ENCODE data around the gene P2RY6. TPM values are rescaled to one million over a fixed set of nuclear protein-coding genes. Genes with fewer than 3 reads are reported as not detected.

P2RY6 gene
- total RNA-seq, 2 experiments from 2014 or later, result not detected

GRCh38 chr11:73327812-73328364, 55.8 kb downstream of the P2RY6 start:
- DNase-seq, result no peak
- Mint-ChIP-seq H3K9me3 (ENCODE audit: low read depth) (no peaks in the 10 kb centered on the region), H3K27me3 (no peaks in the 10 kb centered on the region), H3K4me3 (no peak overlapping the region), H3K4me1 (peaks cover 17% of the 10 kb centered on the region), H3K36me3 (no peaks in the 10 kb centered on the region), H3K27ac (no peak overlapping the region)
- ATAC-seq, result no peak
- CTCF ChIA-PET, result interaction anchor here (1.5 to 7.3 kb wide), 4 partner anchors 9 to 47 kb away, joined by 3 to 36 read pairs (median 20); partner anchors contain the start of gene ARHGEF17

- ATAC-seq (no peak), DNase-seq (no peak)
- Mint-ChIP-seq H3K27me3 (no peaks in the 10 kb centered on the region), H3K36me3 (no peaks in the 10 kb centered on the region), H3K4me1 (peaks cover 9% of the 10 kb centered on the region), H3K9me3 (ENCODE audit: low read depth) (no peaks in the 10 kb centered on the region), H3K4me3 (no peak overlapping the region), H3K27ac (no peak overlapping the region)
- CTCF ChIA-PET, result interaction anchor here (1.6 to 5.1 kb wide), 2 partner anchors 11 to 24 kb away, joined by 3 to 36 read pairs; partner anchors contain the start of gene ARHGEF17
Observed at GRCh38 chr11:73330569-73331093, 58.5 kb downstream of the P2RY6 start.

GRCh38 chr11:73331138-73331916, 59.2 kb downstream of the P2RY6 start:
- no peak overlapping the region for H3K27ac Mint-ChIP-seq
- no peak for DNase-seq
- CTCF ChIA-PET, result interaction anchor here (1.0 to 5.1 kb wide), 3 partner anchors 12 to 25 kb away, joined by 3 to 36 read pairs (median 3); partner anchors contain the start of gene ARHGEF17
- H3K36me3 Mint-ChIP-seq, result no peaks in the 10 kb centered on the region
- H3K4me3 Mint-ChIP-seq, result no peak overlapping the region
- no peaks in the 10 kb centered on the region for H3K9me3 Mint-ChIP-seq (ENCODE audit: low read depth)
- ATAC-seq, result no peak
- H3K27me3 Mint-ChIP-seq, result no peaks in the 10 kb centered on the region
- H3K4me1 Mint-ChIP-seq, result peaks cover 11% of the 10 kb centered on the region

GRCh38 chr11:73333173-73333572, 61.0 kb downstream of the P2RY6 start:
- no peaks in the 10 kb centered on the region for H3K36me3 Mint-ChIP-seq
- no peaks in the 10 kb centered on the region for H3K27me3 Mint-ChIP-seq
- no peaks in the 10 kb centered on the region for H3K9me3 Mint-ChIP-seq (ENCODE audit: low read depth)
- peaks cover 2% of the 10 kb centered on the region for H3K4me1 Mint-ChIP-seq
- H3K27ac Mint-ChIP-seq, result no peak overlapping the region
- DNase-seq, result no peak
- no peak for ATAC-seq
- CTCF ChIA-PET, result interaction anchor here (0.7 to 6.5 kb wide), 4 partner anchors 18 to 191 kb away, joined by 3 to 190 read pairs (median 19); partner anchors contain the start of genes ARHGEF17 and FCHSD2
- no peak overlapping the region for H3K4me3 Mint-ChIP-seq

GRCh38 chr11:73333640-73334383, 61.7 kb downstream of the P2RY6 start:
- peaks cover 2% of the 10 kb centered on the region for H3K4me1 Mint-ChIP-seq
- ATAC-seq (no peak), DNase-seq (no peak)
- no peaks in the 10 kb centered on the region for H3K27me3 Mint-ChIP-seq
- no peak overlapping the region for H3K27ac Mint-ChIP-seq
- CTCF ChIA-PET, result interaction anchor here (0.7 to 6.5 kb wide), 6 partner anchors 21 to 191 kb away, joined by 3 to 190 read pairs (median 28); partner anchors contain the start of genes ARHGEF17 and FCHSD2
- H3K4me3 Mint-ChIP-seq, result no peak overlapping the region
- H3K36me3 Mint-ChIP-seq, result no peaks in the 10 kb centered on the region
- H3K9me3 Mint-ChIP-seq (ENCODE audit: low read depth), result no peaks in the 10 kb centered on the region

- H3K27me3 Mint-ChIP-seq, result no peaks in the 10 kb centered on the region
- no peak overlapping the region for H3K4me3 Mint-ChIP-seq
- DNase-seq (no peak), ATAC-seq (no peak)
- peaks cover 2% of the 10 kb centered on the region for H3K4me1 Mint-ChIP-seq
- no peaks in the 10 kb centered on the region for H3K9me3 Mint-ChIP-seq (ENCODE audit: low read depth)
- no peak overlapping the region for H3K27ac Mint-ChIP-seq
- CTCF ChIA-PET, result interaction anchor here (0.7 to 6.5 kb wide), 26 partner anchors 9 to 856 kb away, joined by 3 to 190 read pairs (median 4); partner anchors contain the start of genes ARHGEF17 and RELT
- H3K36me3 Mint-ChIP-seq, result no peaks in the 10 kb centered on the region
Observed at GRCh38 chr11:73334384-73335203, 62.5 kb downstream of the P2RY6 start.

- ATAC-seq (peak; percentile 72), DNase-seq (peak; percentile 81)
- peaks cover 2% of the 10 kb centered on the region for H3K4me1 Mint-ChIP-seq
- no peaks in the 10 kb centered on the region for H3K9me3 Mint-ChIP-seq (ENCODE audit: low read depth)
- no peaks in the 10 kb centered on the region for H3K27me3 Mint-ChIP-seq
- no peak overlapping the region for H3K4me3 Mint-ChIP-seq
- CTCF ChIA-PET, result interaction anchor here (0.7 to 6.5 kb wide), 28 partner anchors 9 to 857 kb away, joined by 3 to 190 read pairs (median 4); partner anchors contain the start of genes ARHGEF17 and RELT
- no peak overlapping the region for H3K27ac Mint-ChIP-seq
- no peaks in the 10 kb centered on the region for H3K36me3 Mint-ChIP-seq
Observed at GRCh38 chr11:73335204-73335923, 63.2 kb downstream of the P2RY6 start.

- no peak overlapping the region for H3K27ac Mint-ChIP-seq
- H3K4me3 Mint-ChIP-seq, result no peak overlapping the region
- H3K27me3 Mint-ChIP-seq, result no peaks in the 10 kb centered on the region
- H3K36me3 Mint-ChIP-seq, result no peaks in the 10 kb centered on the region
- peaks cover 2% of the 10 kb centered on the region for H3K4me1 Mint-ChIP-seq
- ATAC-seq, result no peak
- no peaks in the 10 kb centered on the region for H3K9me3 Mint-ChIP-seq (ENCODE audit: low read depth)
- no peak for DNase-seq
- CTCF ChIA-PET, result interaction anchor here (0.9 to 6.5 kb wide), 10 partner anchors 13 to 323 kb away, joined by 3 to 190 read pairs (median 22); partner anchors contain the start of gene ARHGEF17
Observed at GRCh38 chr11:73337846-73338245, 65.7 kb downstream of the P2RY6 start.

- CTCF ChIA-PET, result interaction anchor here (1.0 to 6.5 kb wide), 7 partner anchors 12 to 323 kb away, joined by 3 to 190 read pairs (median 10); partner anchors contain the start of gene ARHGEF17
- Mint-ChIP-seq H3K27me3 (no peaks in the 10 kb centered on the region), H3K4me1 (peaks cover 2% of the 10 kb centered on the region), H3K4me3 (no peak overlapping the region), H3K27ac (no peak overlapping the region), H3K36me3 (no peaks in the 10 kb centered on the region), H3K9me3 (ENCODE audit: low read depth) (no peaks in the 10 kb centered on the region)
- no peak for ATAC-seq
- no peak for DNase-seq
Observed at GRCh38 chr11:73338279-73338678, 66.1 kb downstream of the P2RY6 start.

GRCh38 chr11:73340164-73340563, 68.0 kb downstream of the P2RY6 start:
- ATAC-seq (no peak), DNase-seq (no peak)
- Mint-ChIP-seq H3K9me3 (ENCODE audit: low read depth) (no peaks in the 10 kb centered on the region), H3K4me1 (peaks cover 2% of the 10 kb centered on the region), H3K27ac (no peak overlapping the region), H3K4me3 (no peak overlapping the region), H3K36me3 (no peaks in the 10 kb centered on the region), H3K27me3 (no peaks in the 10 kb centered on the region)
- CTCF ChIA-PET, result interaction anchor here (0.9 to 1.0 kb wide), 2 partner anchors 11 to 27 kb away, joined by 3 read pairs; no protein-coding TSS in a partner anchor

- ATAC-seq, result no peak
- DNase-seq, result no peak
- Mint-ChIP-seq H3K36me3 (no peaks in the 10 kb centered on the region), H3K27me3 (peaks cover 3% of the 10 kb centered on the region), H3K4me3 (no peak overlapping the region), H3K27ac (no peak overlapping the region), H3K9me3 (ENCODE audit: low read depth) (no peaks in the 10 kb centered on the region), H3K4me1 (no peaks in the 10 kb centered on the region)
- CTCF ChIA-PET, result interaction anchor here (1.8 to 1.9 kb wide), 2 partner anchors 8 to 35 kb away, joined by 9 to 10 read pairs; partner anchors contain the start of gene ARHGEF17
Observed at GRCh38 chr11:73342633-73343032, 70.5 kb downstream of the P2RY6 start.

Measured in activated CD8-positive, alpha-beta memory T cell treated with anti-CD3 and anti-CD28 coated beads, Interleukin-2, amount 10 ng/mL, durations not matched to agents 7 days and 5 days (primary cell).